SK-N-SH treated with all-trans-retinoic acid at 6 μM for 48 hours (cell line): ENCODE data around the gene ADAMTS2.

Source experiments
- ATAC-seq: fragments of 200-7000 bp; cut with Tn5 transposase; 3 replicates; pipeline ENCODE4 v1.9.1; 2020; ENCODE audit warnings: mild to moderate bottlenecking, moderate library complexity
- ARNTL ChIP-seq: fragments of 450-650 bp; formaldehyde crosslinking; IDR thresholded peaks from 2 replicates; pipeline ENCODE4 v1.5.0; 2020; ENCODE audit warnings: low read depth, mild to moderate bottlenecking, moderate library complexity, borderline replicate concordance
- CSDC2 ChIP-seq: fragments of 250-450 bp; sonication (Bioruptor Pico); IDR thresholded peaks from 2 replicates; pipeline ENCODE4 v1.5.0; 2020; ENCODE audit warnings: mild to moderate bottlenecking, moderate library complexity
- ESRRG ChIP-seq: fragments of 250-450 bp; sonication (Bioruptor Pico); IDR thresholded peaks from 2 replicates; pipeline ENCODE4 v1.6.1; 2021; ENCODE audit warnings: mild to moderate bottlenecking
- GLIS3 ChIP-seq: fragments of 250-450 bp; sonication (Bioruptor Pico); IDR thresholded peaks from 2 replicates; pipeline ENCODE4 v1.5.0; 2020; ENCODE audit warnings: mild to moderate bottlenecking, moderate library complexity
- ISL1 ChIP-seq: fragments of 250-450 bp; sonication (Bioruptor Pico); IDR thresholded peaks from 2 replicates; pipeline ENCODE4 v2.1.2; 2022; ENCODE audit warnings: mild to moderate bottlenecking, moderate library complexity
- OSR1 ChIP-seq: fragments of 250-450 bp; sonication (Bioruptor Pico); IDR thresholded peaks from 2 replicates; pipeline ENCODE4 v1.8.0; 2022; ENCODE audit warnings: moderate library complexity, mild to moderate bottlenecking, inconsistent platforms
- PATZ1 ChIP-seq: fragments of 250-450 bp; sonication (Bioruptor Pico); IDR thresholded peaks from 2 replicates; pipeline ENCODE4 v1.8.0; 2020; ENCODE audit warnings: mild to moderate bottlenecking, moderate library complexity, borderline replicate concordance
- PPARA ChIP-seq: fragments of 250-450 bp; sonication (Bioruptor Pico); IDR thresholded peaks from 2 replicates; pipeline ENCODE4 v1.5.0; 2020; ENCODE audit warnings: mild to moderate bottlenecking, borderline replicate concordance
- RARB ChIP-seq: fragments of 250-450 bp; sonication (Bioruptor Pico); IDR thresholded peaks from 2 replicates; pipeline ENCODE4 v1.8.0; 2021; ENCODE audit warnings: mild to moderate bottlenecking, moderate library complexity
- SNAI2 ChIP-seq: fragments of 250-450 bp; sonication (Bioruptor Pico); IDR thresholded peaks from 2 replicates; pipeline ENCODE4 v1.5.0; 2020; ENCODE audit warnings: mild to moderate bottlenecking, moderate library complexity
- TCF4 ChIP-seq: fragments of 250-450 bp; sonication (Bioruptor Pico); IDR thresholded peaks from 2 replicates; pipeline ENCODE4 v1.8.0; 2021; ENCODE audit warnings: mild to moderate bottlenecking, moderate library complexity, borderline replicate concordance
- TOX ChIP-seq: fragments of 250-450 bp; sonication (Bioruptor Pico); IDR thresholded peaks from 2 replicates; pipeline ENCODE4 v1.8.0; 2021; ENCODE audit warnings: mild to moderate bottlenecking, moderate library complexity, borderline replicate concordance
- TSHZ2 ChIP-seq: fragments of 250-450 bp; sonication (Bioruptor Pico); IDR thresholded peaks from 2 replicates; pipeline ENCODE4 v1.5.0; 2020; ENCODE audit warnings: mild to moderate bottlenecking, moderate library complexity
- ZC3H10 ChIP-seq: fragments of 250-450 bp; sonication (Bioruptor Pico); IDR thresholded peaks from 2 replicates; pipeline ENCODE4 v1.5.1; 2021; ENCODE audit warnings: mild to moderate bottlenecking, moderate library complexity
- ZFP3 ChIP-seq: fragments of 250-450 bp; sonication (Bioruptor Pico); IDR thresholded peaks from 2 replicates; pipeline ENCODE4 v1.5.0; 2020; ENCODE audit warnings: mild to moderate bottlenecking, moderate library complexity
- ZFP30 ChIP-seq: fragments of 450-650 bp; formaldehyde crosslinking; IDR thresholded peaks from 2 replicates; pipeline ENCODE4 v1.5.0; 2022; ENCODE audit warnings: mild to moderate bottlenecking, moderate library complexity
- ZNF565 ChIP-seq: fragments of 450-650 bp; formaldehyde crosslinking; conservative IDR thresholded peaks from 2 replicates; pipeline ENCODE4 v1.5.0; 2020; ENCODE audit warnings: low read depth, mild to moderate bottlenecking, moderate library complexity
- ZNF70 ChIP-seq: fragments of 450-650 bp; formaldehyde crosslinking; IDR thresholded peaks from 2 replicates; pipeline ENCODE4 v1.5.0; 2020; ENCODE audit warnings: mild to moderate bottlenecking, moderate library complexity
- ZNF8 ChIP-seq: fragments of 450-650 bp; formaldehyde crosslinking; IDR thresholded peaks from 2 replicates; pipeline ENCODE4 v1.5.0; 2020; ENCODE audit warnings: mild to moderate bottlenecking, moderate library complexity
- TF ChIP-seq, protein P1 (sequence below): fragments of 250-450 bp; sonication (Bioruptor Pico); IDR thresholded peaks from 2 replicates; pipeline ENCODE4 v1.5.1; 2020; ENCODE audit warnings: low read depth, mild to moderate bottlenecking, moderate library complexity
- TF ChIP-seq, protein P2 (sequence below): fragments of 250-450 bp; sonication (Bioruptor Pico); IDR thresholded peaks from 2 replicates; pipeline ENCODE4 v1.8.0; 2021; ENCODE audit warnings: low read depth, mild to moderate bottlenecking, moderate library complexity, borderline replicate concordance

The ADAMTS2 gene

GRCh38 chr5:179152941-179153340 is 192.3 kb downstream of the ADAMTS2 start (continued):
- TF ChIP-seq, protein P1, sequence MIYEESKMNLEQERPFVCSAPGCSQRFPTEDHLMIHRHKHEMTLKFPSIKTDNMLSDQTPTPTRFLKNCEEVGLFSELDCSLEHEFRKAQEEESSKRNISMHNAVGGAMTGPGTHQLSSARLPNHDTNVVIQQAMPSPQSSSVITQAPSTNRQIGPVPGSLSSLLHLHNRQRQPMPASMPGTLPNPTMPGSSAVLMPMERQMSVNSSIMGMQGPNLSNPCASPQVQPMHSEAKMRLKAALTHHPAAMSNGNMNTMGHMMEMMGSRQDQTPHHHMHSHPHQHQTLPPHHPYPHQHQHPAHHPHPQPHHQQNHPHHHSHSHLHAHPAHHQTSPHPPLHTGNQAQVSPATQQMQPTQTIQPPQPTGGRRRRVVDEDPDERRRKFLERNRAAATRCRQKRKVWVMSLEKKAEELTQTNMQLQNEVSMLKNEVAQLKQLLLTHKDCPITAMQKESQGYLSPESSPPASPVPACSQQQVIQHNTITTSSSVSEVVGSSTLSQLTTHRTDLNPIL (CRISPR knock-in tag) = no peak
- TF ChIP-seq TOX (CRISPR knock-in tag) = no peak

DNA sequence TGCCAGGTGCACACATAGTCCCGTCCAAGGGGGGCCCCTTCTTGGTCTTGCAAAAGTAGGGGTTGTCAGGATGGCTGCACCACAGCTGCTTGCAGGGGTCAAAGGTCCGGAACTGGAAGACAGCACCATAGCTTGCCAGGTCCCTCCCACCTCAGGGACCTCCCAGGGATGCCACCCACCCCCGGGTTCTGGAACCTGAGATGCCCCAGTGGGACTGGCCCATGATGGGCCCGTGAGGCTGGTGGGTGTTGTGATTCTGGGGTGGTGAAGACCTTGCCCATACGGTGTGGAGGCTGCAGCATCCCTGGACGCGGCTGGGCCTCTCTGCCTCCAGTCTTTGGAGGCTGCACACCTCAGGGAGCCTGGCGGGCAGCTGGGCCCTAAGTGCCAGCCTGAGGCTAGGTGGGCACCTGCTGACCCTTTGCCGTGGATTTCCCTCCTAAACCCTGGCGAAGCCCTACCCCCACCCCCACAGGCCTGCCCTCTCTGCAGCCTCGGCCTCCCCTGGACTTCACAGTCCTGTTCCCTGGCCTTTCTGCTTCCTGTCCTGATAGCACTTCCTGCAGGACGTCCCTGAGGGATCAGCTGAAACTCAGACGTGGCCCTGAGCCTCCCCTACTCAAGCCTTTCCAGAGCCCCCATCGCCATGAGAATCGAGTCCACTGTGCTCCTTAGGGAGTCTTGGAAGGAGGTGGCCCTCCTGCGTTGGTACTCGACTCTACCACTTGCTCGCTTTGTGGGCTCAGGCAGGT is 192.9 kb downstream of the ADAMTS2 start:
- no peak for ATAC-seq

GRCh38 chr5:179151286-179152118 is 193.8 kb downstream of the ADAMTS2 start:
- TF ChIP-seq ZC3H10 (CRISPR knock-in tag) (no peak), SNAI2 (CRISPR knock-in tag) (no peak), TOX (CRISPR knock-in tag) (no peak), CSDC2 (no peak), GLIS3 (CRISPR knock-in tag) (no peak), OSR1 (CRISPR knock-in tag) (no peak), ARNTL (CRISPR knock-in tag) (no peak), ZFP30 (CRISPR knock-in tag) (no peak), ZFP3 (CRISPR knock-in tag) (no peak), PPARA (CRISPR knock-in tag) (no peak), TCF4 (no peak), PATZ1 (CRISPR knock-in tag) (no peak)
- TF ChIP-seq, all 23 proteins: peak for 0
- no peak for ATAC-seq

More for the DNA sequence above, 192.9 kb downstream of the ADAMTS2 start:
- TF ChIP-seq ZNF8 (CRISPR knock-in tag) (no peak), ZNF565 (CRISPR knock-in tag) (no peak), TSHZ2 (CRISPR knock-in tag) (no peak), ZNF70 (CRISPR knock-in tag) (no peak), TCF4 (no peak), RARB (no peak), ZFP3 (CRISPR knock-in tag) (no peak), ARNTL (CRISPR knock-in tag) (no peak), ISL1 (CRISPR knock-in tag) (no peak)
- TF ChIP-seq, protein P2, sequence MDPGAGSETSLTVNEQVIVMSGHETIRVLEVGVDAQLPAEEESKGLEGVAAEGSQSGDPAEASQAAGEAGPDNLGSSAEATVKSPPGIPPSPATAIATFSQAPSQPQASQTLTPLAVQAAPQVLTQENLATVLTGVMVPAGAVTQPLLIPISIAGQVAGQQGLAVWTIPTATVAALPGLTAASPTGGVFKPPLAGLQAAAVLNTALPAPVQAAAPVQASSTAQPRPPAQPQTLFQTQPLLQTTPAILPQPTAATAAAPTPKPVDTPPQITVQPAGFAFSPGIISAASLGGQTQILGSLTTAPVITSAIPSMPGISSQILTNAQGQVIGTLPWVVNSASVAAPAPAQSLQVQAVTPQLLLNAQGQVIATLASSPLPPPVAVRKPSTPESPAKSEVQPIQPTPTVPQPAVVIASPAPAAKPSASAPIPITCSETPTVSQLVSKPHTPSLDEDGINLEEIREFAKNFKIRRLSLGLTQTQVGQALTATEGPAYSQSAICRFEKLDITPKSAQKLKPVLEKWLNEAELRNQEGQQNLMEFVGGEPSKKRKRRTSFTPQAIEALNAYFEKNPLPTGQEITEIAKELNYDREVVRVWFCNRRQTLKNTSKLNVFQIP (CRISPR knock-in tag) = no peak

DNA sequence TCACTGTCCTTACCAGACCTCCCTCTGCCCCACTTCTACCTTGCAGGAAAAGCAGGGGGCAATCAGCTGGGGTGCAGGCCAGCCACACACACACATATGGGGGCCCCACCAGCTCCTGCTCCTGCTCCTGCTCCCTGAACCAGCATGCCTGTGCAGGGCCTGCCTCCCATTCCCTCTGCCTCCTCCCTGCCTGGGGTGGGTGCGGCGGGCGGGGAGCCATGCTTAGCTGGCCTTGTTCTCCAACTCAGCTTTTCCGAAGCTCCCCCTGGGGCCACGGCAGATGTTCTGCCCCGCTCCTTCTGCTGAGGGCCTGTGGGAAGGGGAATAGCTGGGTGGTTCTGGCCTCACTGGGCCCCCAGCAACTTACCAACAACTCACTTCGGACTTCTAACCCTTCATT is 195.2 kb downstream of the ADAMTS2 start:
- no peak for ATAC-seq
- TF ChIP-seq TOX (CRISPR knock-in tag) (no peak), TSHZ2 (CRISPR knock-in tag) (no peak), RARB (no peak), GLIS3 (CRISPR knock-in tag) (no peak), SNAI2 (CRISPR knock-in tag) (no peak), ZNF565 (CRISPR knock-in tag) (no peak), ZNF8 (CRISPR knock-in tag) (no peak), ZNF70 (CRISPR knock-in tag) (no peak), ESRRG (no peak)
- TF ChIP-seq, protein P2 (CRISPR knock-in tag) = no peak
